Right cardiac atrium (tissue), 5 donors: Measurements from ENCODE around the gene AMIGO3. TPM values are rescaled to one million over a fixed set of nuclear protein-coding genes. Genes with fewer than 3 reads are reported as not detected.
A peak's percentile ranks its signal among the peaks of the same experiment; 100 is the strongest.
"Not testable (repeated sequence)": the region's sequence is repeated elsewhere in the genome, so short reads cannot be mapped to it uniquely, and the experiment has no call there.

Experiments used
- ATAC-seq, 2 donors: fragments of 200-7000 bp; cut with Tn5 transposase; one replicate each; pipeline versions ENCODE4 v1.8.0 to v1.9.1; 2020; ENCODE audit warnings: moderate library complexity in 2 of 2, mild to moderate bottlenecking in 1 of 2
- DNase-seq, 3 donors: peaks; one replicate each; pipeline ENCODE4 v3.0.0-alpha.2; 2020
- H3K27ac ChIP-seq: one replicate; pipeline ENCODE4 v1.5.1; 2013; ENCODE audit warnings: mild to moderate bottlenecking, low read length, control low read depth, moderate library complexity
- H3K27me3 ChIP-seq: one replicate; pipeline ENCODE4 v1.6.1; 2013; ENCODE audit not compliant: control insufficient read depth, insufficient read depth
- H3K4me1 ChIP-seq: one replicate; pipeline ENCODE4 v1.6.1; 2013; ENCODE audit warnings: low read length; ENCODE audit not compliant: control insufficient read depth, insufficient read depth
- H3K4me3 ChIP-seq: one replicate; pipeline ENCODE4 v1.5.1; 2013; ENCODE audit warnings: low read length, control low read depth
- H3K9me3 ChIP-seq: one replicate; pipeline ENCODE4 v1.6.1; 2013; ENCODE audit warnings: low read length; ENCODE audit not compliant: control insufficient read depth
- WGBS: extraction: QIAGEN DNeasy Blood & Tissue Kit; methylation state at CpG from one replicate; pipeline ENCODE4 v1.1.7; 2013; 5-methylcytosine and 5-hydroxymethylcytosine counted together
- intact Hi-C, 4 donors: fragments of 100-400 bp; cut with DNase I; formaldehyde crosslinking; loops; one replicate each; pipeline versions ENCODE4 v1.11.0 to v1.14.0; 2022 to 2023
- polyA plus RNA-seq: library from polyadenylated mRNA; stranded (reverse); fragments of 200-250 nt; gene quantifications from one replicate; pipeline ENCODE4 v1.2.3, GENCODE V29; 2013
- total RNA-seq, 4 donors: library from RNA; stranded (reverse); fragmentation: NEBNext Ultra II Directional; extraction: Animal tissue kit (Norgen Biotek cat#: 25700); gene quantifications; one replicate each; pipeline ENCODE4 v1.2.1, GENCODE V29; 2021
- donor health status: healthy with polysubstance abuse.
- donor health status: DM: no; HTN: yes; CAD: no.
- donor health status: DM: no; HTN: no; CAD: no.
- donor health status: DM: no; HTN: yes; CAD: no; lungs with severe emphysema.
- donor health status: DM: yes; HTN: yes; CAD: no.

The AMIGO3 gene
- total and polyA plus RNA-seq, 5 donors, result 0.09 to 0.57 TPM; not detected in 3

- H3K4me3 ChIP-seq, intact Hi-C loops, H3K4me1 ChIP-seq, H3K9me3 ChIP-seq, H3K27me3 ChIP-seq, H3K27ac ChIP-seq: not testable (repeated sequence)
- peak in 1 of 3 donors; percentile 5 for DNase-seq
- WGBS, result 73% methylated on average over 4 of the region's 4 CpGs
- peak; percentile 5 to 31 for ATAC-seq
Measured at GRCh38 chr3:49695350-49696015, 24.0 kb downstream of the AMIGO3 start.

GRCh38 chr3:49694409-49695070, 24.9 kb downstream of the AMIGO3 start:
- H3K27me3 ChIP-seq, ATAC-seq, H3K4me3 ChIP-seq, H3K27ac ChIP-seq, H3K9me3 ChIP-seq, intact Hi-C loops, H3K4me1 ChIP-seq: not testable (repeated sequence)
- peak in 2 of 3 donors; percentile 3 to 14 for DNase-seq
- 64% methylated on average over 6 of the region's 6 CpGs for WGBS

- H3K4me1 ChIP-seq, ATAC-seq, intact Hi-C loops, H3K9me3 ChIP-seq, H3K4me3 ChIP-seq, H3K27me3 ChIP-seq, H3K27ac ChIP-seq: not testable (repeated sequence)
- WGBS, result 81% methylated on average over 3 of the region's 3 CpGs
- peak in 1 of 3 donors; percentile 9 for DNase-seq
Measured at GRCh38 chr3:49691481-49691880, 28.0 kb downstream of the AMIGO3 start.

GRCh38 chr3:49690856-49691255, 28.6 kb downstream of the AMIGO3 start:
- ATAC-seq, H3K27ac ChIP-seq, H3K9me3 ChIP-seq, H3K27me3 ChIP-seq, H3K4me1 ChIP-seq, intact Hi-C loops, DNase-seq, H3K4me3 ChIP-seq: not testable (repeated sequence)
- WGBS, result 90% methylated on average over 3 of the region's 3 CpGs

- H3K9me3 ChIP-seq, H3K27me3 ChIP-seq, DNase-seq, intact Hi-C loops, ATAC-seq, H3K4me1 ChIP-seq: not testable (repeated sequence)
- WGBS, result 8% methylated on average over 16 of the region's 16 CpGs
- Histone ChIP-seq H3K4me3 (peak overlapping the region; percentile 90), H3K27ac (peak overlapping the region; percentile 75)
Measured at GRCh38 chr3:49689908-49690624, 29.4 kb downstream of the AMIGO3 start.

GRCh38 chr3:49689046-49689907, 30.2 kb downstream of the AMIGO3 start, which contains the start of the genes MST1 and RNF123:
Gene MST1 (minus strand): TSS chr3:49689474. CDS start chr3:49688691, 783 bp downstream.
Gene RNF123 (plus strand): TSS chr3:49689557. CDS start chr3:49691166, 1,609 bp downstream.
- H3K27ac ChIP-seq, result peak within 1 kb of the TSS; percentile 75
- H3K27me3 ChIP-seq, result no peaks in the 10 kb centered on the region
- peaks cover 4% of the 10 kb centered on the region for H3K4me1 ChIP-seq
- DNase-seq, result peak; percentile 94 to 97 (median 97)
- WGBS, result 1% methylated on average over 66 of the region's 66 CpGs
- peak; percentile 81 for ATAC-seq
- peak within 1 kb of the TSS; percentile 90 for H3K4me3 ChIP-seq
- intact Hi-C loops, result no loop called here
- H3K9me3 ChIP-seq, result no peaks in the 10 kb centered on the region

GRCh38 chr3:49688338-49689045, 31.0 kb downstream of the AMIGO3 start:
- H3K9me3 ChIP-seq, H3K27me3 ChIP-seq, H3K27ac ChIP-seq, H3K4me1 ChIP-seq, intact Hi-C loops: not testable (repeated sequence)
- DNase-seq (peak in 1 of 3 donors; percentile 36), ATAC-seq (peak in 1 of 2 donors; percentile 1)
- H3K4me3 ChIP-seq, result peak overlapping the region; percentile 90
- 54% methylated on average over 7 of the region's 7 CpGs for WGBS

- H3K9me3 ChIP-seq, H3K27ac ChIP-seq, intact Hi-C loops, H3K4me3 ChIP-seq, H3K27me3 ChIP-seq, ATAC-seq, H3K4me1 ChIP-seq, DNase-seq: not testable (repeated sequence)
- 93% methylated on average over 12 of the region's 12 CpGs for WGBS
Measured at GRCh38 chr3:49687424-49687795, 32.1 kb downstream of the AMIGO3 start.

- H3K4me1 ChIP-seq, H3K4me3 ChIP-seq, H3K9me3 ChIP-seq, H3K27ac ChIP-seq, intact Hi-C loops, H3K27me3 ChIP-seq: not testable (repeated sequence)
- DNase-seq, result peak; percentile 62 to 83 (median 78)
- WGBS, result 13% methylated on average over 44 of the region's 44 CpGs
- peak; percentile 27 to 49 for ATAC-seq
Measured at GRCh38 chr3:49686769-49687423, 32.6 kb downstream of the AMIGO3 start.

GRCh38 chr3:49686346-49686745, 33.1 kb downstream of the AMIGO3 start:
- ATAC-seq, result peak; percentile 2 to 5

More at GRCh38 chr3:49686346-49686745, 33.1 kb downstream of the AMIGO3 start:
- H3K9me3 ChIP-seq, H3K4me1 ChIP-seq, H3K4me3 ChIP-seq, intact Hi-C loops, H3K27me3 ChIP-seq, H3K27ac ChIP-seq: not testable (repeated sequence)
- 3% methylated on average over 25 of the region's 29 CpGs for WGBS
- peak in 1 of 3 donors; percentile 42 for DNase-seq
